ENCODE data around the gene ACSM3.

Gene ACSM3

GRCh38 chr16:20747030-20747816, 16.6 kb upstream of the ACSM3 start:
- Histone ChIP-seq H4K8ac (ENCODE audit: low read length) (no peak overlapping the region), H3K4me2 (ENCODE audit: low read length, poor library complexity, severe bottlenecking) (no peak overlapping the region), H3K18ac (ENCODE audit: low read depth in 1 of 2, low read length in 2 of 2) (no peak overlapping the region), H2BK5ac (ENCODE audit: low read depth, low read length, poor library complexity, severe bottlenecking) (no peak overlapping the region), H3K14ac (ENCODE audit: low read length in 2 of 2) (no peak overlapping the region), H3K9ac (ENCODE audit: low read length) (no peak overlapping the region), H2AFZ (ENCODE audit: low read depth, low read length) (no peak overlapping the region), H2BK15ac (ENCODE audit: low read depth, poor library complexity, severe bottlenecking) (no peak overlapping the region), H3K4ac (ENCODE audit: low read depth in 1 of 2, low read length in 2 of 2) (no peak overlapping the region), H3K4me1 (ENCODE audit: control insufficient read depth, insufficient read depth, low read depth, low read length) (no peaks in the 10 kb centered on the region), H3K23ac (ENCODE audit: low read length in 2 of 2) (no peak overlapping the region), H4K91ac (ENCODE audit: low read length) (no peak overlapping the region), H2BK120ac (ENCODE audit: low read depth, low read length) (no peak overlapping the region), H3K9me3 (ENCODE audit: control insufficient read depth, low read length) (no peaks in the 10 kb centered on the region), H2AK5ac (ENCODE audit: low read length, severe bottlenecking) (no peak overlapping the region), H3K27ac (ENCODE audit: low read length, poor library complexity, severe bottlenecking) (no peak overlapping the region), H2BK12ac (ENCODE audit: low read length in 2 of 2) (no peak overlapping the region), H3K79me1 (replicated peaks; ENCODE audit: low read length, poor library complexity, severe bottlenecking) (no peaks in the 10 kb centered on the region), H3K27me3 (ENCODE audit: control insufficient read depth in 1 of 2, insufficient read depth in 1 of 2, low read length in 2 of 2) (peaks cover 0 to 4% of the 10 kb centered on the region in 2 experiments), H3K36me3 (ENCODE audit: control insufficient read depth in 1 of 2, insufficient read depth in 2 of 2, low read depth in 1 of 2, low read length in 2 of 2) (no peaks in the 10 kb centered on the region), H3K4me3 (ENCODE audit: insufficient read depth in 1 of 2, low read depth in 1 of 2, low read length in 2 of 2) (no peak overlapping the region)
- DNase-seq: no peak
- 80% methylated on average over 4 of the region's 4 CpGs for WGBS

GRCh38 chr16:20749474-20749873, 14.3 kb upstream of the ACSM3 start:
- H3K4me2 ChIP-seq (ENCODE audit: low read length, poor library complexity, severe bottlenecking): no peak overlapping the region
- no peak overlapping the region for H2AK5ac ChIP-seq (ENCODE audit: low read length, severe bottlenecking)
- H3K9me3 ChIP-seq (ENCODE audit: control insufficient read depth, low read length): no peaks in the 10 kb centered on the region
- no peak overlapping the region for H4K91ac ChIP-seq (ENCODE audit: low read length)
- no peak overlapping the region for H4K8ac ChIP-seq (ENCODE audit: low read length)
- H3K4me3 ChIP-seq (ENCODE audit: insufficient read depth in 1 of 2, low read depth in 1 of 2, low read length in 2 of 2): no peak overlapping the region
- H3K4me1 ChIP-seq (ENCODE audit: control insufficient read depth, insufficient read depth, low read depth, low read length): no peaks in the 10 kb centered on the region
- H3K27ac ChIP-seq (ENCODE audit: low read length, poor library complexity, severe bottlenecking): no peak overlapping the region
- H3K14ac ChIP-seq (ENCODE audit: low read length in 2 of 2): no peak overlapping the region
- H3K4ac ChIP-seq (ENCODE audit: low read depth in 1 of 2, low read length in 2 of 2): no peak overlapping the region
- no peak overlapping the region for H2BK12ac ChIP-seq (ENCODE audit: low read length in 2 of 2)
- no peaks in the 10 kb centered on the region for H3K79me1 ChIP-seq (replicated peaks; ENCODE audit: low read length, poor library complexity, severe bottlenecking)
- no peak overlapping the region for H2BK15ac ChIP-seq (ENCODE audit: low read depth, poor library complexity, severe bottlenecking)
- H3K9ac ChIP-seq (ENCODE audit: low read length): no peak overlapping the region
- no peak overlapping the region for H3K23ac ChIP-seq (ENCODE audit: low read length in 2 of 2)
- no peak overlapping the region for H2AFZ ChIP-seq (ENCODE audit: low read depth, low read length)
- H3K18ac ChIP-seq (ENCODE audit: low read depth in 1 of 2, low read length in 2 of 2): no peak overlapping the region
- WGBS: 80% methylated on average over 1 of the region's 1 CpG
- H3K36me3 ChIP-seq (ENCODE audit: control insufficient read depth in 1 of 2, insufficient read depth in 2 of 2, low read depth in 1 of 2, low read length in 2 of 2): no peaks in the 10 kb centered on the region
- no peak for DNase-seq
- no peak overlapping the region for H2BK5ac ChIP-seq (ENCODE audit: low read depth, low read length, poor library complexity, severe bottlenecking)
- H2BK120ac ChIP-seq (ENCODE audit: low read depth, low read length): no peak overlapping the region
- peaks cover 5 to 9% of the 10 kb centered on the region in 2 experiments for H3K27me3 ChIP-seq (ENCODE audit: control insufficient read depth in 1 of 2, insufficient read depth in 1 of 2, low read length in 2 of 2)

GRCh38 chr16:20750558-20750957, 13.3 kb upstream of the ACSM3 start:
- no peak overlapping the region for H4K8ac ChIP-seq (ENCODE audit: low read length)
- H3K27ac ChIP-seq (ENCODE audit: low read length, poor library complexity, severe bottlenecking): no peak overlapping the region
- H2AK5ac ChIP-seq (ENCODE audit: low read length, severe bottlenecking): no peak overlapping the region
- no peak for DNase-seq
- no peak overlapping the region for H4K91ac ChIP-seq (ENCODE audit: low read length)
- no peak overlapping the region for H3K9ac ChIP-seq (ENCODE audit: low read length)
- no peaks in the 10 kb centered on the region for H3K9me3 ChIP-seq (ENCODE audit: control insufficient read depth, low read length)
- no peak overlapping the region for H3K4ac ChIP-seq (ENCODE audit: low read depth in 1 of 2, low read length in 2 of 2)
- no peak overlapping the region for H2AFZ ChIP-seq (ENCODE audit: low read depth, low read length)
- H3K18ac ChIP-seq (ENCODE audit: low read depth in 1 of 2, low read length in 2 of 2): no peak overlapping the region
- H2BK15ac ChIP-seq (ENCODE audit: low read depth, poor library complexity, severe bottlenecking): no peak overlapping the region
- no peak overlapping the region for H3K4me3 ChIP-seq (ENCODE audit: insufficient read depth in 1 of 2, low read depth in 1 of 2, low read length in 2 of 2)
- no peak overlapping the region for H2BK5ac ChIP-seq (ENCODE audit: low read depth, low read length, poor library complexity, severe bottlenecking)
- H2BK12ac ChIP-seq (ENCODE audit: low read length in 2 of 2): no peak overlapping the region
- H3K79me1 ChIP-seq (replicated peaks; ENCODE audit: low read length, poor library complexity, severe bottlenecking): no peaks in the 10 kb centered on the region
- H3K23ac ChIP-seq (ENCODE audit: low read length in 2 of 2): no peak overlapping the region
- H3K4me2 ChIP-seq (ENCODE audit: low read length, poor library complexity, severe bottlenecking): no peak overlapping the region
- H2BK120ac ChIP-seq (ENCODE audit: low read depth, low read length): no peak overlapping the region
- H3K36me3 ChIP-seq (ENCODE audit: control insufficient read depth in 1 of 2, insufficient read depth in 2 of 2, low read depth in 1 of 2, low read length in 2 of 2): no peaks in the 10 kb centered on the region
- H3K27me3 ChIP-seq (ENCODE audit: control insufficient read depth in 1 of 2, insufficient read depth in 1 of 2, low read length in 2 of 2): peaks cover 10 to 12% of the 10 kb centered on the region in 2 experiments
- no CpG with 5 or more reads among the region's 1 CpG for WGBS
- no peaks in the 10 kb centered on the region for H3K4me1 ChIP-seq (ENCODE audit: control insufficient read depth, insufficient read depth, low read depth, low read length)
- H3K14ac ChIP-seq (ENCODE audit: low read length in 2 of 2): no peak overlapping the region

- Histone ChIP-seq H4K91ac (ENCODE audit: low read length) (no peak overlapping the region), H3K18ac (ENCODE audit: low read depth in 1 of 2, low read length in 2 of 2) (no peak overlapping the region), H2BK12ac (ENCODE audit: low read length in 2 of 2) (no peak overlapping the region), H3K23ac (ENCODE audit: low read length in 2 of 2) (no peak overlapping the region), H2AK5ac (ENCODE audit: low read length, severe bottlenecking) (no peak overlapping the region), H3K4me2 (ENCODE audit: low read length, poor library complexity, severe bottlenecking) (no peak overlapping the region), H3K4me3 (ENCODE audit: insufficient read depth in 1 of 2, low read depth in 1 of 2, low read length in 2 of 2) (no peak overlapping the region), H3K27ac (ENCODE audit: low read length, poor library complexity, severe bottlenecking) (no peak overlapping the region), H2AFZ (ENCODE audit: low read depth, low read length) (no peak overlapping the region), H3K4ac (ENCODE audit: low read depth in 1 of 2, low read length in 2 of 2) (no peak overlapping the region), H3K4me1 (ENCODE audit: control insufficient read depth, insufficient read depth, low read depth, low read length) (no peaks in the 10 kb centered on the region), H2BK5ac (ENCODE audit: low read depth, low read length, poor library complexity, severe bottlenecking) (no peak overlapping the region), H3K36me3 (ENCODE audit: control insufficient read depth in 1 of 2, insufficient read depth in 2 of 2, low read depth in 1 of 2, low read length in 2 of 2) (no peaks in the 10 kb centered on the region), H3K14ac (ENCODE audit: low read length in 2 of 2) (no peak overlapping the region), H3K27me3 (ENCODE audit: control insufficient read depth in 1 of 2, insufficient read depth in 1 of 2, low read length in 2 of 2) (peaks cover 10 to 12% of the 10 kb centered on the region in 2 experiments), H3K79me1 (replicated peaks; ENCODE audit: low read length, poor library complexity, severe bottlenecking) (no peaks in the 10 kb centered on the region), H2BK15ac (ENCODE audit: low read depth, poor library complexity, severe bottlenecking) (no peak overlapping the region), H3K9ac (ENCODE audit: low read length) (no peak overlapping the region), H2BK120ac (ENCODE audit: low read depth, low read length) (no peak overlapping the region), H4K8ac (ENCODE audit: low read length) (no peak overlapping the region), H3K9me3 (ENCODE audit: control insufficient read depth, low read length) (no peaks in the 10 kb centered on the region)
- no peak for DNase-seq
- 27% methylated on average over 1 of the region's 1 CpG for WGBS
Observed at GRCh38 chr16:20753727-20754126, 10.1 kb upstream of the ACSM3 start.

Measured in mesenchymal stem cell (in vitro differentiated cells and primary cell).